Lung (tissue), 12 donors: ENCODE results near the gene SLC7A8. TPM values are rescaled to one million over a fixed set of nuclear protein-coding genes. Genes with fewer than 3 reads are reported as not detected.

Experiments
- ATAC-seq: fragments of 200-7000 bp; cut with Tn5 transposase; one replicate; pipeline ENCODE4 v1.9.1; 2020; ENCODE audit warnings: moderate number of reproducible peaks; ENCODE audit not compliant: insufficient read depth, low FRiP score
- DNase-seq, 3 donors: peaks; one replicate each; pipeline ENCODE4 v3.0.0-alpha.2; 2013 to 2017
- H3K27ac ChIP-seq, 2 donors: one replicate each; pipeline ENCODE4 v1.5.1; 2013; ENCODE audit warnings: mild to moderate bottlenecking in 2 of 2, moderate library complexity in 2 of 2, control low read depth in 1 of 2, inconsistent platforms in 1 of 2, low read depth in 1 of 2, low read length in 1 of 2
- H3K27me3 ChIP-seq, 3 donors: one replicate each; pipeline ENCODE4 v1.5.1; 2013; ENCODE audit warnings: low read length in 2 of 3; ENCODE audit not compliant: control insufficient read depth in 3 of 3, insufficient read depth in 3 of 3
- H3K36me3 ChIP-seq, 4 donors: one replicate each; pipeline ENCODE4 v1.5.1; 2013; ENCODE audit warnings: low read length in 4 of 4, mild to moderate bottlenecking in 1 of 4, moderate library complexity in 1 of 4; ENCODE audit not compliant: control insufficient read depth in 4 of 4, insufficient read depth in 4 of 4
- H3K4me1 ChIP-seq, 5 donors: one replicate each; pipeline ENCODE4 v1.5.1; 2013; ENCODE audit warnings: low read length in 5 of 5, mild to moderate bottlenecking in 2 of 5, moderate library complexity in 1 of 5; ENCODE audit not compliant: control insufficient read depth in 5 of 5, insufficient read depth in 5 of 5
- H3K4me3 ChIP-seq: one replicate; pipeline ENCODE4 v1.5.1; 2013; ENCODE audit warnings: mild to moderate bottlenecking, control low read depth, moderate library complexity
- H3K9ac ChIP-seq, 2 donors: one replicate each; pipeline ENCODE4 v1.5.1; 2013; ENCODE audit warnings: low read length in 2 of 2, control low read depth in 1 of 2; ENCODE audit not compliant: insufficient read depth in 1 of 2
- H3K9me3 ChIP-seq, 4 donors: one replicate each; pipeline ENCODE4 v1.5.1; 2013; ENCODE audit warnings: low read length in 3 of 4, mild to moderate bottlenecking in 1 of 4, moderate library complexity in 1 of 4; ENCODE audit not compliant: control insufficient read depth in 4 of 4, insufficient read depth in 3 of 4
- WGBS, 2 donors: extraction: QIAGEN DNeasy Blood & Tissue Kit; methylation state at CpG; one replicate each; pipeline ENCODE4 v1.1.7; 2013; 5-methylcytosine and 5-hydroxymethylcytosine counted together
- polyA plus RNA-seq, 2 donors: library from polyadenylated mRNA; stranded (reverse); fragments of 200-250 nt; gene quantifications; one replicate each; pipeline ENCODE4 v1.2.1, GENCODE V29; 2013
- total RNA-seq, 2 donors: library from RNA; depleted of rRNA in 1 of 2; stranded (reverse); fragments of >200 nt in 1 of 2; gene quantifications; one replicate each; pipeline ENCODE4 v1.2.1, GENCODE V29; 2014 to 2021
- TF ChIP-seq, protein P1 (sequence below): IDR thresholded peaks from 2 replicates; pipeline ENCODE4 v1.5.1; 2012; ENCODE audit warnings: mild to moderate bottlenecking; ENCODE audit errors: control extremely low read depth, extremely low read depth
- donor health status: control.
- donor health status: control.
- donor health status: Bipolar disorder and iron deficiency.
- donor health status: healthy.
- donor health status: DM: yes; HTN: yes; CAD: no.

The SLC7A8 gene
- total and polyA plus RNA-seq, 4 donors = 28.1 to 74.0 (median 41.9) TPM

DNA sequence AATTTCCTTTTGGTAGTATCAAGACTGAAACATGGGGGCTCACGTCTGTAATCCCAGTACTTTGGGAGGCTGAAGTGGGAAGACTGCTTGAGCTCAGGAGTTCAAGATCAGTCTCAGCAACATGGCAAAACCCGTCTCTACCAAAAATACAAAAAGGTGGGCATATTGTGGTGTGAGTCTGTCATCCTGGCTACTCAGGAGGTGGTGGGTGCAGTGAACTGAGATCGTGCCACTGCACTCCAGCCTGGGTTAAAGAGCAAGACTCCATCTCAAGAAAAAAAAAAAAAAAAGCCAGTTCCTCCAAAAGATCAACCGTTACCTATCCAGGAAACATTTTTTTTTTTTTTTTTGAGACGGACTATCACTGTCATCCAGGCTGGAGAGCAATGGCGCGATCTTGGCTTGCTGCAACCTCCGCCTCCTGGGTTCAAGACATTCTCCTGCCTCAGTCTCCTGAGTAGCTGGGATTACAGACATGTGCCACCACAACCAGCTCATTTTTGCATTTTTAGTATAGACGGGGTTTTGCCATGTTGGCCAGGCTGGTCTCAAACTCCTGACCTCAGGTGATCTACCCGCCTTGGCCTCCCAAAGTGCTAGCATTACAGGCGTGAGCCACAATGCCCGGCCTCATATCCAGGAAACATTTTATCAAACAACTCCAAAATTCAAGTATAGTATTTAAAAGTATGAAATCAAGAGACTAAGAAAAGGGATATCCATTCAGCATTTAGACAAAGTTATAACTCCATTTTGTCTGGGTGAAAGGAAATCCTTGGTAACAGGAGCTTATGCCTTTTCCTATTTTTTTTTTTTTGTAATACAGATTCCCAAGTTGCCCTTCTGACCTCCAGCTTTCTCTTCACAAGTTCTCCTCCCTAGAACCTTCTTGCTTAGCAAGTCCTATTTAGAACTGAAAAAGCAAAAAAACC lies 91.9 kb downstream of the SLC7A8 start:
- 79 to 84% methylated on average over 12 of the region's 12 CpGs for WGBS, 2 donors
- ATAC-seq (no peak), DNase-seq (no peak)
- Histone ChIP-seq H3K27ac (no peak overlapping the region), H3K36me3 (peaks cover 9 to 39% (median 28%) of the 10 kb centered on the region in 4 donors), H3K9me3 (no peaks in the 10 kb centered on the region), H3K4me3 (no peak overlapping the region), H3K27me3 (no peaks in the 10 kb centered on the region), H3K9ac (no peak overlapping the region), H3K4me1 (peaks cover 3 to 13% (median 10%) of the 10 kb centered on the region in 5 donors)
- TF ChIP-seq, protein P1, sequence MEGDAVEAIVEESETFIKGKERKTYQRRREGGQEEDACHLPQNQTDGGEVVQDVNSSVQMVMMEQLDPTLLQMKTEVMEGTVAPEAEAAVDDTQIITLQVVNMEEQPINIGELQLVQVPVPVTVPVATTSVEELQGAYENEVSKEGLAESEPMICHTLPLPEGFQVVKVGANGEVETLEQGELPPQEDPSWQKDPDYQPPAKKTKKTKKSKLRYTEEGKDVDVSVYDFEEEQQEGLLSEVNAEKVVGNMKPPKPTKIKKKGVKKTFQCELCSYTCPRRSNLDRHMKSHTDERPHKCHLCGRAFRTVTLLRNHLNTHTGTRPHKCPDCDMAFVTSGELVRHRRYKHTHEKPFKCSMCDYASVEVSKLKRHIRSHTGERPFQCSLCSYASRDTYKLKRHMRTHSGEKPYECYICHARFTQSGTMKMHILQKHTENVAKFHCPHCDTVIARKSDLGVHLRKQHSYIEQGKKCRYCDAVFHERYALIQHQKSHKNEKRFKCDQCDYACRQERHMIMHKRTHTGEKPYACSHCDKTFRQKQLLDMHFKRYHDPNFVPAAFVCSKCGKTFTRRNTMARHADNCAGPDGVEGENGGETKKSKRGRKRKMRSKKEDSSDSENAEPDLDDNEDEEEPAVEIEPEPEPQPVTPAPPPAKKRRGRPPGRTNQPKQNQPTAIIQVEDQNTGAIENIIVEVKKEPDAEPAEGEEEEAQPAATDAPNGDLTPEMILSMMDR = no peak

DNA sequence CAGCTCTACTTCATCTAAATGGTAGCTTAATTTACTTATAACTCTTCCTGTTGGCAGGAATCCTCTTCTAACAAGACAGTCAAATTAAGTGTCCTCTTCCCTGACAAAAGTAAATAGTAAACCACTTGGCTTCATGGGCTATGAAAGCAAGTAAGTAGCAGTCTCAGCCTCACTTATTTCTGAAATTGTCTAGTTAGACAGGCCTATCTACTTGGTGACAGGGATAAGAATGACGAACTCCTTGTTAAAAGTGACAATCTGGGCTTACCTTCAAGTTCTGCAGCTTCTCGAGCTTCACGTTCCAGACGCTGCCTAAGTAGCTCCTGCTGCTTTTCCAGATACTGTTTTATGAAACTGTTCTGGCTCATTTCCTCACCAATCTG lies 93.2 kb downstream of the SLC7A8 start:
- Histone ChIP-seq H3K36me3 (peaks cover 12 to 50% (median 32%) of the 10 kb centered on the region in 4 donors), H3K27ac (no peak overlapping the region), H3K9ac (no peak overlapping the region), H3K9me3 (no peaks in the 10 kb centered on the region), H3K4me3 (no peak overlapping the region), H3K27me3 (no peaks in the 10 kb centered on the region), H3K4me1 (peaks cover 3 to 11% (median 10%) of the 10 kb centered on the region in 5 donors)
- ATAC-seq (no peak), DNase-seq (no peak)
- TF ChIP-seq, protein P1 = no peak
- WGBS, 2 donors = 51 to 87% methylated on average over 4 of the region's 4 CpGs

DNA sequence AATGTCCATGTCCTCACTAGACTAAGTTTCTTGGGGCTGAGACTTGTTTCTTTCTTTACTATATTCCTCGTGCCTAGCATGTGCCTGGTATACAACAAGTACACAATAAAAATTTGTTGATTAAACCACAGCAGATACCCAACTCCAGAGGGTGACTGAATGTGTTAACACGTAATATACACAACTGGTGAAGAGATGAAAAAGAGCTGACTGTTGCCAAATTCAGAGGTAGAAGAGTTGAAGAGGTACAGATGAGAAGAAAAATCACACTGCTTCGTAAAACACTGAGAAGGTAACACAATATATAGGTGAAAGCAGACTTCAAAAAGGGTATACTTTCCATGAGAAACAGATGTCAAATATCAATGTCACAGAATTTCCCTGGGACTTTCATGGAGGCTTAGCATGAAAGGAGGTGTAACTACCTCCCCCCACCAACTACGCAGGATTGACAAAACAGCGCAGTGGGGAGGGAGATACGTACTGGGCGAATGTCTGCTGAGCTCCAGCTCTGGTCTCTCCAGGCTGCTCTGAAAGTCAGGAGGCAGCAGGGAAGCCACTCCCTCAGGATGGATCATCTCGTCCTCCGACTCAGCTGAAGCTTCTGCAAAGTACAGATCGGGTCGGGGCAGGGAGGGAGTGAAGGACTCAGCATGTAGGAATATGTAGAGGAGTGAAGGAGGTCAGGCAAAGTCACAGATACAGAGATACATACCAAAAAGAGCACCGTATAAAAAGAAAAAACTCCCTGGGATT lies 93.8 kb downstream of the SLC7A8 start:
- no peak for ATAC-seq
- WGBS, 2 donors = 87 to 94% methylated on average over 12 of the region's 12 CpGs
- DNase-seq = no peak
- Histone ChIP-seq H3K9ac (no peak overlapping the region), H3K9me3 (no peaks in the 10 kb centered on the region), H3K4me3 (no peak overlapping the region), H3K4me1 (peaks cover 3 to 11% (median 10%) of the 10 kb centered on the region in 5 donors), H3K36me3 (peaks cover 12 to 52% (median 33%) of the 10 kb centered on the region in 4 donors), H3K27ac (no peak overlapping the region), H3K27me3 (no peaks in the 10 kb centered on the region)
- TF ChIP-seq, protein P1 = no peak
